ENCODE measurements around the gene CORIN.

The CORIN gene

DNA sequence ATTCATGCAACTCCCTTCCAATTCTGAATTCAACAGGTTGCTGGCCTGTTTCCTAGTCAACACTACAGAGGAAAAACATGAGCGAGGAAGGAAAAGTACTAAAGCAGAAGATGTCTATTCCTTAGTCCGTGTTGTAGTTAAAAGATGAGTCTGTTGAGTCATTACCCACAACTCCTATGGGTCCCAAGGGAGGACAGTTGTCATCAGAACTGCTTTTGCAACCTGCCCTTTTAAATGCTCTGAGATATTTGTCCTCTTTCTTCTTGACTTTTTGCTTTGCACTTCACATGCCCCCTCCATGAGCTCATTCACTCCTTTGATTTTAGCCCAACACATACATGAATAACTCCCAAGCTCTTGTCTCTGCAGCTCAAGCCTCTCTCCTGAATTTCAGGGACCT lies 119.2 kb downstream of the CORIN start:
- Histone ChIP-seq H3K4me3 (ENCODE audit: insufficient read depth in 1 of 2, low read depth in 1 of 2, low read length in 2 of 2) (no peak overlapping the region), H3K4me1 (ENCODE audit: control insufficient read depth, insufficient read depth, low read depth, low read length) (no peaks in the 10 kb centered on the region), H2AK5ac (ENCODE audit: low read length, severe bottlenecking) (no peak overlapping the region), H3K27me3 (ENCODE audit: control insufficient read depth in 1 of 2, insufficient read depth in 1 of 2, low read length in 2 of 2) (peaks cover 0 to 10% of the 10 kb centered on the region in 2 experiments), H3K9ac (ENCODE audit: low read length) (no peak overlapping the region), H2AFZ (ENCODE audit: low read depth, low read length) (no peak overlapping the region), H2BK15ac (ENCODE audit: low read depth, poor library complexity, severe bottlenecking) (no peak overlapping the region), H2BK5ac (ENCODE audit: low read depth, low read length, poor library complexity, severe bottlenecking) (no peak overlapping the region), H3K27ac (ENCODE audit: low read length, poor library complexity, severe bottlenecking) (no peak overlapping the region), H3K4me2 (ENCODE audit: low read length, poor library complexity, severe bottlenecking) (no peak overlapping the region), H4K8ac (ENCODE audit: low read length) (no peak overlapping the region), H3K4ac (ENCODE audit: low read depth in 1 of 2, low read length in 2 of 2) (no peak overlapping the region), H2BK120ac (ENCODE audit: low read depth, low read length) (no peak overlapping the region), H2BK12ac (ENCODE audit: low read length in 2 of 2) (no peak overlapping the region), H3K14ac (ENCODE audit: low read length in 2 of 2) (no peak overlapping the region), H3K9me3 (ENCODE audit: control insufficient read depth, low read length) (no peaks in the 10 kb centered on the region), H3K18ac (ENCODE audit: low read depth in 1 of 2, low read length in 2 of 2) (no peak overlapping the region), H3K79me1 (replicated peaks; ENCODE audit: low read length, poor library complexity, severe bottlenecking) (no peaks in the 10 kb centered on the region), H3K23ac (ENCODE audit: low read length in 2 of 2) (no peak overlapping the region), H4K91ac (ENCODE audit: low read length) (no peak overlapping the region), H3K36me3 (ENCODE audit: control insufficient read depth in 1 of 2, insufficient read depth in 2 of 2, low read depth in 1 of 2, low read length in 2 of 2) (no peaks in the 10 kb centered on the region)
- peak; percentile 31 for DNase-seq
- 82% methylated on average over 2 of the region's 2 CpGs for WGBS

DNA sequence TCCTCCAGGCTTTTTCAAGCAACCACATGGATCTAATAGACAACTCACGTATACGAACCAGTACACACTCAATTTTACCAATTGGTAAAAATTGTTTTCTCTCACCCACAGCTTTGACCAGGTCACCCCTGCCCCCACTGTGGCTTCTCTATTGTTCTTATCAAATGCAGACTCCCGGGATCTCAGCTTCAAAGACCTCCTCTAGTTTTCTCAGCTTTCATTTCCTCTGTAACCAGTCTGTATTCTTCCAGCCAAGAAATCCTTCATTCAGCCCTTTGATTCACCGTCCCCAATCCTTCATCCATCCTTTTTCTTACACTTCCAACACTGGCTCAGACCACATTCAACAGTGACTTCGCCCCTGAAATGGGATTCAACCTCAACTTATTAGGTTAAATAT lies 120.7 kb downstream of the CORIN start:
- Histone ChIP-seq H3K4me3 (ENCODE audit: insufficient read depth in 1 of 2, low read depth in 1 of 2, low read length in 2 of 2) (no peak overlapping the region), H2AK5ac (ENCODE audit: low read length, severe bottlenecking) (no peak overlapping the region), H2AFZ (ENCODE audit: low read depth, low read length) (no peak overlapping the region), H3K27ac (ENCODE audit: low read length, poor library complexity, severe bottlenecking) (no peak overlapping the region), H3K9ac (ENCODE audit: low read length) (no peak overlapping the region), H4K8ac (ENCODE audit: low read length) (no peak overlapping the region), H3K79me1 (replicated peaks; ENCODE audit: low read length, poor library complexity, severe bottlenecking) (no peaks in the 10 kb centered on the region), H3K23ac (ENCODE audit: low read length in 2 of 2) (no peak overlapping the region), H3K4me2 (ENCODE audit: low read length, poor library complexity, severe bottlenecking) (no peak overlapping the region), H2BK12ac (ENCODE audit: low read length in 2 of 2) (no peak overlapping the region), H2BK5ac (ENCODE audit: low read depth, low read length, poor library complexity, severe bottlenecking) (no peak overlapping the region), H3K4me1 (ENCODE audit: control insufficient read depth, insufficient read depth, low read depth, low read length) (no peaks in the 10 kb centered on the region), H3K18ac (ENCODE audit: low read depth in 1 of 2, low read length in 2 of 2) (no peak overlapping the region), H4K91ac (ENCODE audit: low read length) (no peak overlapping the region), H3K4ac (ENCODE audit: low read depth in 1 of 2, low read length in 2 of 2) (no peak overlapping the region), H2BK120ac (ENCODE audit: low read depth, low read length) (no peak overlapping the region), H3K27me3 (ENCODE audit: control insufficient read depth in 1 of 2, insufficient read depth in 1 of 2, low read length in 2 of 2) (peaks cover 0 to 10% of the 10 kb centered on the region in 2 experiments), H3K9me3 (ENCODE audit: control insufficient read depth, low read length) (no peaks in the 10 kb centered on the region), H3K14ac (ENCODE audit: low read length in 2 of 2) (no peak overlapping the region), H2BK15ac (ENCODE audit: low read depth, poor library complexity, severe bottlenecking) (no peak overlapping the region), H3K36me3 (ENCODE audit: control insufficient read depth in 1 of 2, insufficient read depth in 2 of 2, low read depth in 1 of 2, low read length in 2 of 2) (no peaks in the 10 kb centered on the region)
- whole genome bisulfite sequencing: 33% methylated on average over 5 of the region's 5 CpGs
- DNase-seq: no peak

DNA sequence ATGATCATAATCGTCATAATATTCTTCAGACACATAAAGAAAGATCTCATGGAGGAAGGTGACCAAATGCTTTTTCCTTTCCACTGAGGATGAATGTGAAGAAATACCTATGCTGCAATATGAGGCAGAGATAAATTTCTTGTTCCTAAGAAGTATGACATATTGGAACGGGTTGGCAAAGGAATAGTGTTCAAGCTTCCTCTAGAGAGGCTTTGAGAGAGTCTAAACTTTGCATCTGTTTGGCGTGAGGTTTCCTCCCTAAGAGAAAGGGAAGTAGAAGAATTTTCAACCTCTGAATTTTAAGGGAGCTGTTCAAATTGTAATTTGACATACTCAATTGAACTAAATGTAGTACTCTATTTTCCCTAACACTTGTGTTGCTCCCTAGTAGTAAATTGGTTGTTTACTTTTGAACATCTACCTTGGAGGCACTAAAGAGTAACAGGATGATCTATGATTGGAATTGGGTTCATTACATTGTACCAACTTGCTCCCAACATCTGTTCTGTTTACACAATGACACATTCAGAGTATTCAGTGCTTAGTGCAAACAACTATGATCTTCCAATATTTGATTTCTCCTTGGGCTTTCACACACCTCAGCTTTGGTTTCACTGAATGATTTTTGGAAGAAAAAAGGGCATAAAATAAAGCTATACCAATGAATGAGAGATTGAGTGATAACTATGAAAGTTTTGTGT lies 122.0 kb downstream of the CORIN start:
- Histone ChIP-seq H3K27ac (ENCODE audit: low read length, poor library complexity, severe bottlenecking) (no peak overlapping the region), H3K9me3 (ENCODE audit: control insufficient read depth, low read length) (no peaks in the 10 kb centered on the region), H2BK5ac (ENCODE audit: low read depth, low read length, poor library complexity, severe bottlenecking) (no peak overlapping the region), H3K36me3 (ENCODE audit: control insufficient read depth in 1 of 2, insufficient read depth in 2 of 2, low read depth in 1 of 2, low read length in 2 of 2) (no peaks in the 10 kb centered on the region), H4K8ac (ENCODE audit: low read length) (no peak overlapping the region), H3K18ac (ENCODE audit: low read depth in 1 of 2, low read length in 2 of 2) (no peak overlapping the region), H2AK5ac (ENCODE audit: low read length, severe bottlenecking) (no peak overlapping the region), H2BK120ac (ENCODE audit: low read depth, low read length) (no peak overlapping the region), H3K4me1 (ENCODE audit: control insufficient read depth, insufficient read depth, low read depth, low read length) (no peaks in the 10 kb centered on the region), H3K4ac (ENCODE audit: low read depth in 1 of 2, low read length in 2 of 2) (no peak overlapping the region), H3K4me2 (ENCODE audit: low read length, poor library complexity, severe bottlenecking) (no peak overlapping the region), H2BK12ac (ENCODE audit: low read length in 2 of 2) (no peak overlapping the region), H3K14ac (ENCODE audit: low read length in 2 of 2) (no peak overlapping the region), H3K4me3 (ENCODE audit: insufficient read depth in 1 of 2, low read depth in 1 of 2, low read length in 2 of 2) (no peak overlapping the region), H3K23ac (ENCODE audit: low read length in 2 of 2) (no peak overlapping the region), H3K9ac (ENCODE audit: low read length) (no peak overlapping the region), H4K91ac (ENCODE audit: low read length) (no peak overlapping the region), H2BK15ac (ENCODE audit: low read depth, poor library complexity, severe bottlenecking) (no peak overlapping the region), H3K79me1 (replicated peaks; ENCODE audit: low read length, poor library complexity, severe bottlenecking) (no peaks in the 10 kb centered on the region), H3K27me3 (ENCODE audit: control insufficient read depth in 1 of 2, insufficient read depth in 1 of 2, low read length in 2 of 2) (peaks cover 9 to 10% of the 10 kb centered on the region in 2 experiments), H2AFZ (ENCODE audit: low read depth, low read length) (no peak overlapping the region)
- WGBS: 62% methylated on average over 2 of the region's 3 CpGs
- DNase-seq: no peak

DNA sequence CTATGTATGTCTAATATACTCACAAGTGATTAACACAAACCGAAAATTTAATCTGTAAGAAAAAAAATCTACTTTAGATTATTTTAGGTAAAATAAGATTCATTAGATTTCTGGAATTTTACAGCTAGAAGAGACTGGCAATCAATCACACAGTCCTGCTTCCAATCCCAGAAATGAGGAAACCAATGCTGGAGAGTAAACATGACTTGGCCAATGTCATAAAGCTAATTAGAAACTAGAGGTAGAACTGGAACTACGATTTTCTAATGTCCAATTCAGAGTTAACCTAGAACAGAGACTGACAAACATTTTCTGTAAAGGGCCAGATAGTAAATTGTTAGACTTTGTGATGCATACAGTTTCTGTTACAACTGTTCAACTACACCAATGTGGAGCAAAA lies 123.6 kb downstream of the CORIN start:
- no peak overlapping the region for H3K4me3 ChIP-seq (ENCODE audit: insufficient read depth in 1 of 2, low read depth in 1 of 2, low read length in 2 of 2)
- 57% methylated on average over 1 of the region's 2 CpGs for WGBS
- H3K4ac ChIP-seq (ENCODE audit: low read depth in 1 of 2, low read length in 2 of 2): no peak overlapping the region
- H3K36me3 ChIP-seq (ENCODE audit: control insufficient read depth in 1 of 2, insufficient read depth in 2 of 2, low read depth in 1 of 2, low read length in 2 of 2): no peaks in the 10 kb centered on the region
- no peak overlapping the region for H4K8ac ChIP-seq (ENCODE audit: low read length)
- H2BK15ac ChIP-seq (ENCODE audit: low read depth, poor library complexity, severe bottlenecking): no peak overlapping the region
- H4K91ac ChIP-seq (ENCODE audit: low read length): no peak overlapping the region
- no peak overlapping the region for H2AFZ ChIP-seq (ENCODE audit: low read depth, low read length)
- H2BK120ac ChIP-seq (ENCODE audit: low read depth, low read length): no peak overlapping the region
- H3K18ac ChIP-seq (ENCODE audit: low read depth in 1 of 2, low read length in 2 of 2): no peak overlapping the region
- no peak overlapping the region for H3K4me2 ChIP-seq (ENCODE audit: low read length, poor library complexity, severe bottlenecking)
- H3K9me3 ChIP-seq (ENCODE audit: control insufficient read depth, low read length): no peaks in the 10 kb centered on the region
- H2BK5ac ChIP-seq (ENCODE audit: low read depth, low read length, poor library complexity, severe bottlenecking): no peak overlapping the region
- H3K79me1 ChIP-seq (replicated peaks; ENCODE audit: low read length, poor library complexity, severe bottlenecking): no peaks in the 10 kb centered on the region
- H3K4me1 ChIP-seq (ENCODE audit: control insufficient read depth, insufficient read depth, low read depth, low read length): no peaks in the 10 kb centered on the region
- H2BK12ac ChIP-seq (ENCODE audit: low read length in 2 of 2): no peak overlapping the region
- H3K27me3 ChIP-seq (ENCODE audit: control insufficient read depth in 1 of 2, insufficient read depth in 1 of 2, low read length in 2 of 2): peaks cover 10 to 14% of the 10 kb centered on the region in 2 experiments
- DNase-seq: no peak
- H3K23ac ChIP-seq (ENCODE audit: low read length in 2 of 2): no peak overlapping the region
- H3K27ac ChIP-seq (ENCODE audit: low read length, poor library complexity, severe bottlenecking): no peak overlapping the region
- H3K9ac ChIP-seq (ENCODE audit: low read length): no peak overlapping the region
- H2AK5ac ChIP-seq (ENCODE audit: low read length, severe bottlenecking): no peak overlapping the region
- H3K14ac ChIP-seq (ENCODE audit: low read length in 2 of 2): no peak overlapping the region
